CD4-positive, alpha-beta T cell (primary cell): ENCODE measurements around the gene SPTBN5. TPM values are rescaled to one million over a fixed set of nuclear protein-coding genes. Genes with fewer than 3 reads are reported as not detected.

Experiments used
- ATAC-seq: fragments of 200-7000 bp; cut with Tn5 transposase; one replicate; pipeline ENCODE4 v1.10.0; 2022; ENCODE audit warnings: mild to moderate bottlenecking; ENCODE audit not compliant: poor library complexity
- CTCF ChIA-PET: fragments of 350-600 bp; sonication (Branson Sonifier 250); formaldehyde crosslinking; loops from one replicate; lab custom pipeline; 2021; ENCODE audit warnings: antibody characterized with exemption, inconsistent platforms; lab: Charles Lee
- POLR2A ChIA-PET: fragments of 350-600 bp; sonication (Branson Sonifier 250); formaldehyde crosslinking; loops from one replicate; lab custom pipeline; 2021; ENCODE audit warnings: antibody characterized with exemption, inconsistent platforms; lab: Charles Lee
- DNase-seq, 14 experiments: peaks; one replicate each; pipeline ENCODE4 v3.0.0-alpha.2; 2013 to 2020; ENCODE audit warnings: mixed read lengths in 2 of 14
- H3K27ac ChIP-seq, 2 donors: one replicate each; pipeline versions ENCODE4 v1.5.1 to v1.7.0; 2013; ENCODE audit warnings: low read length in 2 of 2, low read depth in 1 of 2, mild to moderate bottlenecking in 1 of 2
- H3K27me3 ChIP-seq, 2 experiments: 1 replicate in 1 of 2; 2 replicates in 1 of 2; pipeline versions ENCODE4 v1.6.1 to v1.7.0; 2013; ENCODE audit warnings: low read length in 2 of 2, control low read depth in 1 of 2, mild to moderate bottlenecking in 1 of 2, moderate library complexity in 1 of 2; ENCODE audit not compliant: insufficient read depth in 2 of 2, control insufficient read depth in 1 of 2
- H3K36me3 ChIP-seq: one replicate; pipeline ENCODE4 v1.6.1; 2013; ENCODE audit warnings: low read length, control low read depth; ENCODE audit not compliant: insufficient read depth
- H3K4me1 ChIP-seq: one replicate; pipeline ENCODE4 v1.6.1; 2013; ENCODE audit warnings: low read length, control low read depth; ENCODE audit not compliant: insufficient read depth
- H3K4me3 ChIP-seq: one replicate; pipeline ENCODE4 v1.5.1; 2013; ENCODE audit warnings: mild to moderate bottlenecking, low read length, moderate library complexity
- H3K9me3 ChIP-seq, 2 experiments: 1 replicate in 1 of 2; 2 replicates in 1 of 2; pipeline versions ENCODE4 v1.6.1 to v1.7.0; 2013; ENCODE audit warnings: low read length in 2 of 2, mild to moderate bottlenecking in 2 of 2, control low read depth in 1 of 2, moderate library complexity in 1 of 2; ENCODE audit not compliant: control insufficient read depth in 1 of 2, insufficient read depth in 1 of 2
- H3K27ac Mint-ChIP-seq: one replicate; pipeline ENCODE4 v1.8.0; 2020; ENCODE audit warnings: mixed read lengths
- H3K27me3 Mint-ChIP-seq: one replicate; pipeline ENCODE4 v1.8.0; 2021; ENCODE audit warnings: mixed read lengths
- H3K36me3 Mint-ChIP-seq: one replicate; pipeline ENCODE4 v1.8.0; 2021; ENCODE audit warnings: low read depth, mixed read lengths
- H3K4me1 Mint-ChIP-seq: one replicate; pipeline ENCODE4 v1.8.0; 2021; ENCODE audit warnings: low read depth, mixed read lengths
- H3K4me3 Mint-ChIP-seq: one replicate; pipeline ENCODE4 v1.8.0; 2020; ENCODE audit warnings: mild to moderate bottlenecking, mixed read lengths
- H3K9me3 Mint-ChIP-seq: one replicate; pipeline ENCODE4 v1.8.0; 2020; ENCODE audit warnings: mixed read lengths
- CTCF ChIP-seq: fragments of 200-600 bp; IDR thresholded peaks from one replicate; pipeline ENCODE4 v1.8.0; 2022; ENCODE audit warnings: antibody characterized with exemption, mild to moderate bottlenecking
- intact Hi-C, 2 experiments: fragments of 100-400 bp; cut with DNase I in 1 of 2; cut with micrococcal nuclease in 1 of 2; formaldehyde crosslinking; loops; one replicate each; pipeline versions ENCODE4 v1.15.1 to v1.9.0; 2023 to 2025; cut with DNase I, micrococcal nuclease
- total RNA-seq, 174 experiments: library from RNA in 2 of 174; stranded (reverse) in 2 of 174; gene quantifications; one replicate each; pipeline ENCODE4 v1.2.3 and lab custom pipeline; 2021 to 2026

Gene SPTBN5
- total RNA-seq, 2 experiments from 2014 or later, result 2.2 to 2.3 TPM

- H3K9me3 Mint-ChIP-seq, result no peaks in the 10 kb centered on the region
- Histone ChIP-seq H3K36me3 (peaks cover 48% of the 10 kb centered on the region), H3K4me1 (peaks cover 5% of the 10 kb centered on the region), H3K4me3 (no peak overlapping the region), H3K9me3 (no peaks in the 10 kb centered on the region), H3K27ac (no peak overlapping the region), H3K27me3 (no peaks in the 10 kb centered on the region)
- ChIA-PET CTCF (no interaction called here), POLR2A (no interaction called here)
- peak overlapping the region; percentile 74 for H3K27ac Mint-ChIP-seq
- intact Hi-C loops, result no loop called here
- H3K4me3 Mint-ChIP-seq, result no peak overlapping the region
- H3K27me3 Mint-ChIP-seq, result no peaks in the 10 kb centered on the region
- H3K4me1 Mint-ChIP-seq, result no peaks in the 10 kb centered on the region
- no peak for DNase-seq
- H3K36me3 Mint-ChIP-seq, result peaks cover 40% of the 10 kb centered on the region
- peak; percentile 11 for ATAC-seq
- no peak for TF ChIP-seq CTCF
Measured at GRCh38 chr15:41848631-41849030, 45.2 kb downstream of the SPTBN5 start.

GRCh38 chr15:41847981-41848380 lies 45.9 kb downstream of the SPTBN5 start:
- no peak for TF ChIP-seq CTCF
- H3K9me3 Mint-ChIP-seq, result no peaks in the 10 kb centered on the region
- H3K27me3 ChIP-seq, result no peaks in the 10 kb centered on the region
- peak overlapping the region; percentile 74 for H3K27ac Mint-ChIP-seq
- no peaks in the 10 kb centered on the region for H3K27me3 Mint-ChIP-seq
- H3K4me3 Mint-ChIP-seq, result no peak overlapping the region
- CTCF ChIA-PET, result no interaction called here
- peaks cover 53% of the 10 kb centered on the region for H3K36me3 ChIP-seq
- ATAC-seq, result no peak
- peaks cover 5% of the 10 kb centered on the region for H3K4me1 ChIP-seq
- DNase-seq, result no peak
- intact Hi-C loops, result no loop called here
- peaks cover 43% of the 10 kb centered on the region for H3K36me3 Mint-ChIP-seq
- no peaks in the 10 kb centered on the region for H3K9me3 ChIP-seq
- H3K4me3 ChIP-seq, result no peak overlapping the region
- no peaks in the 10 kb centered on the region for H3K4me1 Mint-ChIP-seq
- POLR2A ChIA-PET, result interaction anchor here (1.4 kb wide), 1 partner anchor 16 kb away, joined by 3 read pairs; no protein-coding TSS in a partner anchor
- H3K27ac ChIP-seq, result no peak overlapping the region

- Mint-ChIP-seq H3K27ac (no peak overlapping the region), H3K27me3 (no peaks in the 10 kb centered on the region), H3K9me3 (no peaks in the 10 kb centered on the region), H3K4me1 (no peaks in the 10 kb centered on the region), H3K4me3 (no peak overlapping the region), H3K36me3 (peaks cover 48% of the 10 kb centered on the region)
- no peak for TF ChIP-seq CTCF
- ChIA-PET CTCF (no interaction called here), POLR2A (interaction anchor here (1.4 kb wide), 1 partner anchor 15 kb away, joined by 3 read pairs; no protein-coding TSS in a partner anchor)
- Histone ChIP-seq H3K9me3 (no peaks in the 10 kb centered on the region), H3K36me3 (peaks cover 59% of the 10 kb centered on the region), H3K4me1 (peaks cover 5% of the 10 kb centered on the region), H3K27me3 (no peaks in the 10 kb centered on the region), H3K4me3 (no peak overlapping the region), H3K27ac (no peak overlapping the region)
- intact Hi-C loops, result no loop called here
- DNase-seq, result no peak
- ATAC-seq, result no peak
Measured at GRCh38 chr15:41847206-41847605, 46.6 kb downstream of the SPTBN5 start.
